ENCODE data around the gene CFAP52.

Gene CFAP52

GRCh38 chr17:9677896-9678295 is 101.5 kb downstream of the CFAP52 start:
- in situ Hi-C loops (cut with HindIII; ENCODE audit: low sequenced_read_pairs) = loop anchor here (5.0 kb wide), 1 partner anchor 44 kb away; no protein-coding TSS in a partner anchor
- TF ChIP-seq CTCF (IDR thresholded peaks at IDR 0.05; ENCODE audit: low read depth, low read length, missing control alignments) = no peak
- H3K4me3 ChIP-seq (ENCODE audit: low read depth, low read length) = no peak overlapping the region
- no peak for DNase-seq (ENCODE audit: low read depth)

- TF ChIP-seq CTCF (IDR thresholded peaks at IDR 0.05; ENCODE audit: low read depth, low read length, missing control alignments) = no peak
- in situ Hi-C loops (cut with HindIII; ENCODE audit: low sequenced_read_pairs) = no loop called here
- no peak for DNase-seq (ENCODE audit: low read depth)
- H3K4me3 ChIP-seq (ENCODE audit: low read depth, low read length) = no peak overlapping the region
These were observed 108.6 kb downstream of the CFAP52 start for GRCh38 chr17:9684955-9685621.

All from astrocyte of the cerebellum (primary cell).